Vagina (tissue), 2 donors: Measurements from ENCODE around the gene TIMM44. TPM values are rescaled to one million over a fixed set of nuclear protein-coding genes. Genes with fewer than 3 reads are reported as not detected.

Source experiments
- DNase-seq, 2 donors: peaks; one replicate each; pipeline ENCODE4 v3.0.0-alpha.2; 2017; ENCODE audit errors: extremely low spot score in 2 of 2
- H3K27ac ChIP-seq: fragments of 200-600 bp; sonication (generic); one replicate; pipeline ENCODE4 v1.5.1; 2019
- H3K27me3 ChIP-seq: fragments of 200-600 bp; sonication (generic); one replicate; pipeline ENCODE4 v1.5.1; 2019
- H3K36me3 ChIP-seq, 2 donors: fragments of 200-600 bp; sonication (generic); one replicate each; pipeline ENCODE4 v1.5.1; 2017 to 2019
- H3K4me1 ChIP-seq: fragments of 200-600 bp; sonication (generic); one replicate; pipeline ENCODE4 v1.5.1; 2019
- H3K4me3 ChIP-seq, 2 donors: fragments of 200-600 bp; sonication (generic); 1 replicate in 1 of 2; 2 replicates in 1 of 2; pipeline ENCODE4 v1.5.1; 2016 to 2019
- H3K9me3 ChIP-seq: fragments of 200-600 bp; sonication (generic); one replicate; pipeline ENCODE4 v1.5.1; 2019
- CTCF ChIP-seq, 3 experiments: fragments of 450-650 bp in 2 of 3; fragments of 200-600 bp in 1 of 3; sonication (generic) in 1 of 3; IDR thresholded peaks; one replicate each; pipeline ENCODE4 v1.5.1; 2017 to 2019; ENCODE audit warnings: antibody characterized with exemption in 3 of 3, mild to moderate bottlenecking in 2 of 3, moderate library complexity in 2 of 3
- POLR2A ChIP-seq, 2 donors: fragments of 450-650 bp; IDR thresholded peaks; one replicate each; pipeline ENCODE4 v1.6.1; 2017; ENCODE audit warnings: antibody characterized with exemption in 2 of 2, mild to moderate bottlenecking in 2 of 2, moderate library complexity in 2 of 2
- POLR2AphosphoS5 ChIP-seq, 2 donors: sonication (generic); formaldehyde crosslinking; IDR thresholded peaks; one replicate each; pipeline ENCODE4 v1.9.0; 2017; ENCODE audit warnings: antibody characterized with exemption in 2 of 2, mild to moderate bottlenecking in 2 of 2, low read depth in 1 of 2; ENCODE audit not compliant: insufficient read depth in 1 of 2
- intact Hi-C: fragments of 100-400 bp; cut with DNase I; formaldehyde crosslinking; loops from one replicate; pipeline ENCODE4 v1.15.1; 2023
- total RNA-seq: library from RNA; depleted of rRNA; stranded (reverse); fragments of >200 nt; gene quantifications from one replicate; pipeline ENCODE4 v1.2.3, GENCODE V29; 2016

Gene TIMM44
- total RNA-seq, 1 donor from 2014 or later = 76.1 TPM

DNA sequence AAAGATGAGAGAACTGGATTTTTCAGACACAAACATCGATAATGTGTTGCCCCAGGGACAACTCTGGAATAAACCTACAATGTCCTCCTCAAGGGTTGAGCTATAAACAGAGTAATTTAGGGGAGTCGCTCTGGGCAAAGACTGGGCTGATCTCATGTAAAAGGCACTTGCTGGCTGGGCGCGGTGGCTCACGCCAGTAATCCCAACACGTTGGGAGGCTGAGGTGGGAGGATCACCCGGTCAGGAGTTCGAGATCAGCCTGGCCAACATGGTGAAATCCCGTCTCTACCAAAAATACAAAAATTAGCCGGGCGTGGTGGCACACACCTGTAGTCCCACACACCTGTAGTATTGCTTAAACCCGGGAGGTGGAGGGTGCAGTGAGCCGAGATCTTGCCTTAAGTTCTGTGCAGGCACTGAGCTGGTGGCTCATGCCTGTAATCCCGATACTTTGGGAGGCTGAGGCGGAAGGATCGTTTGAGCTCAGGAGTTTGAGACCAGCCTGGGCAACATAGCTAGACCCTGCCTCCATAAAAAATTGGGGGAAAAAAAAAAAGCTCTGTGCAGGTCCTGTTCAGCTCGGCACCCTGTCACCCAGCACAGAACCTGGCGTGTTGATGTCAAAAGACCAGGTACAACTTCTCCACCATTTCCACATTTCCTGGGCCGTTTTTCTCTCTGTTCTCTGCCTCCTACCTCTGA, 1.4 kb downstream of the TIMM44 start:
- intact Hi-C loops = loop anchor here (10.0 kb wide), 2 partner anchors 63 to 313 kb away; partner anchors contain the start of gene ELAVL1
- no peaks in the 10 kb centered on the region for H3K27me3 ChIP-seq
- H3K9me3 ChIP-seq = no peaks in the 10 kb centered on the region
- no peak for DNase-seq
- peak overlapping the region; percentile 64 to 71 for H3K4me3 ChIP-seq
- peaks cover 0 to 35% of the 10 kb centered on the region in 2 donors for H3K36me3 ChIP-seq
- TF ChIP-seq CTCF (IDR thresholded peaks at IDR 0.05) (no peak), POLR2A (IDR thresholded peaks at IDR 0.05) (no peak), POLR2AphosphoS5 (IDR thresholded peaks at IDR 0.05; ENCODE audit: insufficient read depth in 1 of 2, low read depth in 1 of 2) (no peak)
- H3K27ac ChIP-seq = no peak overlapping the region
- H3K4me1 ChIP-seq = peaks cover 35% of the 10 kb centered on the region

DNA sequence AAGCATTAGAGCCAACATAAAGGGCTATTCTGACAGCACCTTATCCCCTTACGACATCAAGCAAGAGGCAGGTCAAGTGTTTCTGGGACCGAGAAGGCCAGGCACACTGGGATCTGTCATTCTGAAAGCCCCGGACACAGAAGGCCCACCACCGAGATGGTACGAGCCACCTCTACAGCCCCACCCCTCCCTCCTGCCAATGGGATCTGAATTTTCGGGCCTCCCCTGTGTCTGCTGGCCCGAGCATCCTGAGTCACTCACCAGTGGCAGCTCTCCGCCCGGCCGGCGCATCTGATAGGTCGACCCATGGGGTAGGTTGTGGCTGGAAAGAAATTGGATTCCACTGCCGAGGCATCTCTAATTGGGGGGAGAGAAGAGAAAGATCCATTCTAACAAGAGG, 2.6 kb downstream of the TIMM44 start:
- H3K4me1 ChIP-seq = peaks cover 35% of the 10 kb centered on the region
- no peak for DNase-seq
- no peak overlapping the region for H3K27ac ChIP-seq
- no peak for TF ChIP-seq POLR2AphosphoS5 (IDR thresholded peaks at IDR 0.05; ENCODE audit: insufficient read depth in 1 of 2, low read depth in 1 of 2)
- TF ChIP-seq POLR2A (IDR thresholded peaks at IDR 0.05) = no peak
- TF ChIP-seq CTCF (IDR thresholded peaks at IDR 0.05) = no peak
- intact Hi-C loops = loop anchor here (10.0 kb wide), 2 partner anchors 64 to 314 kb away; partner anchors contain the start of gene ELAVL1
- peaks cover 0 to 47% of the 10 kb centered on the region in 2 donors for H3K36me3 ChIP-seq
- H3K9me3 ChIP-seq = no peaks in the 10 kb centered on the region
- no peaks in the 10 kb centered on the region for H3K27me3 ChIP-seq
- no peak overlapping the region for H3K4me3 ChIP-seq

DNA sequence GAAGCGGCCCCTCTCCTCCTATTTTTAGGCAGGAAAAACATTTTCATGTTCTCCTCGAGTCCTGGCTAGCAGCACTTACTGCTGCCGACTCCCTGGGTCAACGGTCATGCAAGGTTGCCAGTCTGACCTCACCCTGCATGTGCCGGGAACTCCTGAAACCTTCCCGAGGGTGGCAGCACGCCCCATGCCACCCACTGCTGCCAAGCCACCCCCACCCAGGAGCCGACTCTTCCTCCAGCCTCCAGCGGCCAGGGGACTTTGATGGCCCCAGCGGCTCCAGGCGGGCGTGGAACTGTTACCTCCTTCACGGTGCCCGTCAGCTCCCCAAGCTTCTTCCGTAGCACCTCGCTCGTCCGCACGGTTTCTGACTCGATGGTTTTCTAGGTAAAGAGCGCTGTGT, 8.7 kb downstream of the TIMM44 start:
- Histone ChIP-seq H3K36me3 (peaks cover 2 to 85% of the 10 kb centered on the region in 2 donors), H3K4me3 (no peak overlapping the region), H3K27me3 (no peaks in the 10 kb centered on the region), H3K4me1 (peaks cover 8% of the 10 kb centered on the region), H3K27ac (no peak overlapping the region), H3K9me3 (no peaks in the 10 kb centered on the region)
- DNase-seq = no peak
- TF ChIP-seq POLR2A (IDR thresholded peaks at IDR 0.05) = no peak
- TF ChIP-seq POLR2AphosphoS5 (IDR thresholded peaks at IDR 0.05; ENCODE audit: insufficient read depth in 1 of 2, low read depth in 1 of 2) = no peak
- TF ChIP-seq CTCF (IDR thresholded peaks at IDR 0.05) = no peak
- intact Hi-C loops = no loop called here

GRCh38 chr19:7933828-7934725, 9.4 kb downstream of the TIMM44 start:
- intact Hi-C loops = no loop called here
- Histone ChIP-seq H3K27ac (no peak overlapping the region), H3K27me3 (no peaks in the 10 kb centered on the region), H3K4me3 (no peak overlapping the region), H3K4me1 (peaks cover 15% of the 10 kb centered on the region), H3K9me3 (no peaks in the 10 kb centered on the region), H3K36me3 (peaks cover 2 to 82% of the 10 kb centered on the region in 2 donors)
- no peak for DNase-seq
- TF ChIP-seq CTCF (IDR thresholded peaks at IDR 0.05) (no peak), POLR2AphosphoS5 (IDR thresholded peaks at IDR 0.05; ENCODE audit: insufficient read depth in 1 of 2, low read depth in 1 of 2) (no peak), POLR2A (IDR thresholded peaks at IDR 0.05) (no peak)
